Cardiac atrium fibroblast (primary cell): ENCODE results near the gene TAF5L. TPM values are rescaled to one million over a fixed set of nuclear protein-coding genes. Genes with fewer than 3 reads are reported as not detected.

Source experiments
- total RNA-seq: library from RNA; depleted of rRNA; stranded (reverse); fragments of >200 nt; gene quantifications from 2 replicates; pipeline ENCODE4 v1.2.3, GENCODE V29; 2015

TAF5L gene
- total RNA-seq, result 11.7 and 15.2 TPM in 2 replicates

DNA sequence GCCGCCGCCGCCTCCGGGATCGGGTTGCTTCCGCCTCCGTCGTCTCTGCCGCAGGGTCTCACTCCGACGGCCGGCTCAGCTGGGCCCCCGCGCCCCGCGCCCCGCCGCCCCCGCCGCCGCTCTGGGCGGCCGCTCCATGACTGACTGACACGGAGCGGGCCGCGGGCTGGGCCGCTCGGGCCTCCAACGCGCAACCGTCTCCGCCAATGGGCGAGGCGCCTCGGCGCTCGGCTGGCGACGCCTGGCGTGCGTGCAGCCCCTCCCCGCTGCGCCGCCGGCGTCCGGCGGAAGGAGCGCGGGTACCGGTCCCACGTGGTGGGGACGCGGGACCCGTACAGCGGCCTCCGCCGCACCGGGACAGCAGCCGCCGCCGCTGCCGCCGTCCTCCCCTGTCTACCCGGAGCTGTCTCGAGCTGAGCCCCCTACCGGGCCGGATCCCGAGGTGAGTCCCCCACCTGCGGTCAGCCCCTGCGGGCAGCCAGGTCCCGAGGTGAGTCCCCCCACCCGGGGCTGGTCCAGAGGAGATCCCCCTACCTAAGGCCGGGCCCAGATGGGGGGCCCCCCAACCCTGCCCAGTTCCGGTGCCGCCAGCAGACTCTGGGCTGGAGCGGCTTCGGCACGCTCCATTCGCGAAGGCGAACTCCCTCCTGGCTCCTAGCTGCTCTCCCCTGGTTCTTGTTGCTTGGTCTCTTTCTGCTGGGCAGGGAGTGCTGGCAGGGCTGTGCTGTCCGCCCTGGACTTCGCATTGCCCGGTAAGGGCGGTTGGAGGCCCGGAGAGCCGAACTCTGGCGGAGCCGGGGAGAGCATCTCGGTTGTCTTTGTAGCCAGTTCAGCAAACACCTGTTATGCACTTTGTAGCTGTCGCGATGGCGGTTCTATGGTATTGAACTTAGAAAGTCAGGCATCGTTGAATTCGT lies at the start of gene TAF5L, which contains the start of gene URB2:
TSS of gene TAF5L (minus strand) at position 208 of the 917 bp plus-strand sequence. CDS start 11,640 bp downstream, outside the sequence.
TSS of gene URB2 (plus strand) at position 333 of the 917 bp plus-strand sequence. CDS start 1,387 bp downstream, outside the sequence.

DNA sequence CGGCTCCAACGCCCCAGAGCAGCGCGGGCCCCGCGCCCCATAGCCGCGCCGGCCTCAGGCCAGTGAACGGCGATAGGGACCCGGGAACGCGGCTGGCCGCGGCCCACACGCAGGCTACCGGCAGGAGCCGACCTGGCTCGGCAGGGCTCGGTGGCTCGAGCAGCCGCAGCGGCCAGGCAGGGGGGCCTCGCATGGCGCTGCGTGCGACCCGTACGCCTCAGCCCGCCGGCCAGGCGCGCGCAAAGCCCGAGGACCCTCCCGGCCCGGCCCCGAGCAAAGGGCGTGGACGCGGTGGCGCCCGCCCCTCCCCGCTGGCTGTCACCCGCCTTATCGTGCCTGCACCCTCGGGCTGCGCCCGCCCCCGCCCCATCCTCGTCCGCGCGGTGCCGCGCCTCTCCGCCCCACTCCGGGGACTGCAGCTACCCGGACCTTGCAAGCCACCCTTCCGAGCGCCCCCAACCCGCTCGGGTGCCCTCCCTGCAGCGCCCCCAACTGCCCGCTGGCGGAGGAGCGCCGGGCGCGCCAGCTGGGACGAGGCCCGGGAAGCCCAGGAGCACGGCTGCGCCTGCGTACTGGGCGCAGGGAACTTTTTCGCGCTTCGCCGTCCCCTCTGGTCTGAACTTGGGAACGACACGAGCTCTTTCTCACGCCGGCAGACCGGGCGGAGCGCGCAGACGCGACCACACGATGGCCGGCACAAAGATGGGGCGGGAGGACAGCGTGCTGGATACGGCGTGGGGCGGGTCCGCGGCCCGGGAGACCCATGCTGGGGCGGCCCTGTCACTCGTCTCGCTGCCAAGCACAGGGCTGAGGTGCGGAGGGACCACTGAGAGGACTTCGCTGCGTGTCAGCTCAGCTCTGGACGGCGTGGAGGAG lies 67.2 kb downstream of the TAF5L start, which contains the start of gene ABCB10:
TSS of gene ABCB10 (minus strand) at position 248 of the 876 bp plus-strand sequence. CDS start at position 193, 55 bp downstream.

Other genes starting within 250 kb of the TAF5L start
- not detected in 2 replicates for gene ACTA1, start 192.0 kb downstream of the TAF5L start, total RNA-seq
- 17.3 and 25.6 TPM in 2 replicates for gene NUP133, start 117.8 kb downstream of the TAF5L start, total RNA-seq
- gene ABCB10, start 67.4 kb downstream of the TAF5L start, total RNA-seq, result 14.6 and 17.7 TPM in 2 replicates
- gene URB2, start 125 bp upstream of the TAF5L start, total RNA-seq, result 7.1 and 7.4 TPM in 2 replicates